K562 (cell line): ENCODE data around the gene TIMM44. TPM values are rescaled to one million over a fixed set of nuclear protein-coding genes. Genes with fewer than 3 reads are reported as not detected.

Experiments
- ARID2 ChIP-seq: fragments of 450-650 bp; IDR thresholded peaks from 2 replicates; pipeline ENCODE4 v1.6.1; 2017; ENCODE audit warnings: antibody characterized with exemption, mild to moderate bottlenecking
- ATF4 ChIP-seq: fragments of 450-650 bp; formaldehyde crosslinking; IDR thresholded peaks from 2 replicates; pipeline ENCODE4 v1.4.0; 2022; ENCODE audit warnings: mild to moderate bottlenecking, moderate library complexity
- BCL6 ChIP-seq: fragments of 250-450 bp; sonication (Bioruptor Pico); IDR thresholded peaks from 2 replicates; pipeline ENCODE4 v1.4.0; 2020
- BRF1 ChIP-seq: IDR thresholded peaks from 3 replicates; pipeline ENCODE4 v1.6.1; 2011; ENCODE audit warnings: borderline replicate concordance, mild to moderate bottlenecking; ENCODE audit not compliant: insufficient read length; ENCODE audit errors: extremely low read depth
- CBX5 ChIP-seq: IDR thresholded peaks from 2 replicates; pipeline ENCODE4 v1.6.1; 2014; ENCODE audit warnings: low read depth, borderline replicate concordance
- CBX8 ChIP-seq: fragments of 200-600 bp; sonication (generic); IDR thresholded peaks from 2 replicates; pipeline ENCODE4 v1.6.1; 2012; ENCODE audit warnings: borderline replicate concordance, mixed run types, low read depth, mild to moderate bottlenecking, moderate library complexity, mixed read lengths, low read length, control low read depth, inconsistent platforms; ENCODE audit not compliant: poor library complexity, severe bottlenecking; ENCODE audit errors: extremely low read depth
- ID3 ChIP-seq, 2 experiments: fragments of 250-450 bp in 1 of 2; fragments of 450-650 bp in 1 of 2; sonication (Bioruptor Pico) in 1 of 2; IDR thresholded peaks; 2 replicates each; pipeline versions ENCODE4 v1.6.1 to v1.8.0; 2016 to 2021; ENCODE audit warnings: mild to moderate bottlenecking in 2 of 2, moderate library complexity in 2 of 2, missing compliant biosample characterization in 1 of 2, missing genetic modification characterization in 1 of 2
- ILF3 ChIP-seq: fragments of 450-650 bp; IDR thresholded peaks from 2 replicates; pipeline ENCODE4 v1.6.1; 2018; ENCODE audit warnings: antibody characterized with exemption, mild to moderate bottlenecking, moderate library complexity, borderline replicate concordance
- RBM17 ChIP-seq: fragments of 200-400 bp; formaldehyde crosslinking; IDR thresholded peaks from 2 replicates; pipeline ENCODE4 v1.6.1; 2017; ENCODE audit warnings: low read depth, mild to moderate bottlenecking, low read length, borderline replicate concordance
- SETDB1 ChIP-seq: IDR thresholded peaks from one replicate; pipeline ENCODE4 v1.6.1; 2012; ENCODE audit warnings: low read length, control low read depth, inconsistent platforms
- SOX6 ChIP-seq: fragments of 450-650 bp; IDR thresholded peaks from 2 replicates; pipeline ENCODE4 v1.6.1; 2014; ENCODE audit warnings: mild to moderate bottlenecking
- TCF7 ChIP-seq: sonication (generic); IDR thresholded peaks from 2 replicates; pipeline ENCODE4 v1.6.1; 2016; ENCODE audit warnings: antibody characterized with exemption, borderline replicate concordance
- UBTF ChIP-seq, 2 experiments: IDR thresholded peaks; 2 replicates each; pipeline ENCODE4 v1.6.1; 2012; ENCODE audit warnings: improper control_type of control experiment in 2 of 2, low read depth in 2 of 2, low read length in 2 of 2, borderline replicate concordance in 1 of 2
- ZNF124 ChIP-seq: sonication (generic); formaldehyde crosslinking; IDR thresholded peaks from 2 replicates; pipeline ENCODE4 v1.8.1; 2022; ENCODE audit warnings: missing genetic modification reagents
- ZNF398 ChIP-seq: fragments of 250-450 bp; sonication (Bioruptor Pico); IDR thresholded peaks from 2 replicates; pipeline ENCODE4 v1.8.0; 2021; ENCODE audit warnings: moderate library complexity, mild to moderate bottlenecking, inconsistent platforms
- polyA plus RNA-seq, 8 experiments: library from polyadenylated mRNA; depleted of rRNA in 4 of 8; stranded (reverse) in 5 of 8; unstranded in 3 of 8; fragments of >200 nt; fragmentation: Nextera tagmentation in 2 of 8; fragmentation: Illumina TruSeq in 1 of 8; extraction: Ambion mirVana in 2 of 8; extraction: Trizol in 1 of 8; gene quantifications; 2 replicates each; pipeline versions ENCODE4 v1.2.1 to v1.2.3, GENCODE V29; 2011 to 2014; ENCODE audit warnings: inconsistent platforms in 1 of 8, missing spikeins in 1 of 8
- total RNA-seq, 7 experiments: library from RNA; depleted of rRNA in 6 of 7; stranded (reverse); fragments of >200 nt in 6 of 7; fragmentation: Illumina TruSeq in 2 of 7; extraction: Trizol in 2 of 7; gene quantifications; 2 replicates each; pipeline versions ENCODE4 v1.2.1 to v1.2.3, GENCODE V29; 2011 to 2021; ENCODE audit warnings: low replicate concordance in 1 of 7
- TF ChIP-seq, protein P1 (sequence below): IDR thresholded peaks from 2 replicates; pipeline ENCODE4 v1.6.1; 2012; ENCODE audit warnings: low read depth, low read length, improper control_type of control experiment, borderline replicate concordance

TIMM44 gene
- total and polyA plus RNA-seq, 9 of the 15 experiments (the other 6 are each of a cell fraction or from before 2014, with no cell fraction given): 10.3 to 231 (median 89.3) TPM

- TF ChIP-seq UBTF (IDR thresholded peaks at IDR 0.05; ENCODE audit: borderline replicate concordance in 1 of 2, low read depth in 2 of 2, low read length in 2 of 2) (no peak), CBX8 (no peak), BCL6 (CRISPR knock-in tag) (no peak), ID3 (CRISPR knock-in tag; IDR thresholded peaks at IDR 0.05) (no peak), ID3 (tag; IDR thresholded peaks at IDR 0.05) (peak; percentile 72; the same call in 1 of the 2 replicates), ILF3 (no peak), CBX5 (0 out of 2 replicates have a peak, but pooled peaks have one; percentile 49), ATF4 (no peak), ZNF398 (CRISPR knock-in tag) (no peak), RBM17 (no peak), TCF7 (no peak; the same call in 1 of the 2 replicates), BRF1 (no peak), SETDB1 (no peak), ZNF124 (CRISPR knock-in tag) (no peak), ARID2 (no peak), SOX6 (peak; percentile 59)
- TF ChIP-seq, protein P1, sequence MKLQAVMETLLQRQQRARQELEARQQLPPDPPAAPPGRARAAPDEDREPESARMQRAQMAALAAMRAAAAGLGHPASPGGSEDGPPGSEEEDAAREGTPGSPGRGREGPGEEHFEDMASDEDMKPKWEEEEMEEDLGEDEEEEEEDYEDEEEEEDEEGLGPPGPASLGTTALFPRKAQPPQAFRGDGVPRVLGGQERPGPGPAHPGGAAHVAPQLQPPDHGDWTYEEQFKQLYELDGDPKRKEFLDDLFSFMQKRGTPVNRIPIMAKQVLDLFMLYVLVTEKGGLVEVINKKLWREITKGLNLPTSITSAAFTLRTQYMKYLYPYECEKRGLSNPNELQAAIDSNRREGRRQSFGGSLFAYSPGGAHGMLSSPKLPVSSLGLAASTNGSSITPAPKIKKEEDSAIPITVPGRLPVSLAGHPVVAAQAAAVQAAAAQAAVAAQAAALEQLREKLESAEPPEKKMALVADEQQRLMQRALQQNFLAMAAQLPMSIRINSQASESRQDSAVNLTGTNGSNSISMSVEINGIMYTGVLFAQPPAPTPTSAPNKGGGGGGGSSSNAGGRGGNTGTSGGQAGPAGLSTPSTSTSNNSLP: no peak
Observed at GRCh38 chr19:7903244-7904073, 40.0 kb downstream of the TIMM44 start, which contains the start of gene MAP2K7 (continued).
